Activated CD8-positive, alpha-beta memory T cell treated with anti-CD3 and anti-CD28 coated beads, Interleukin-2, amount 50 U/mL, for 1 hour (primary cell): Measurements from ENCODE around the gene LINGO3.

Experiments used
- DNase-seq: peaks from one replicate; pipeline ENCODE4 v3.0.0-alpha.2; 2020; ENCODE audit errors: extremely low read depth

The LINGO3 gene

GRCh38 chr19:2327773-2328400 is 19.9 kb upstream of the LINGO3 start:
- DNase-seq: no peak

DNA sequence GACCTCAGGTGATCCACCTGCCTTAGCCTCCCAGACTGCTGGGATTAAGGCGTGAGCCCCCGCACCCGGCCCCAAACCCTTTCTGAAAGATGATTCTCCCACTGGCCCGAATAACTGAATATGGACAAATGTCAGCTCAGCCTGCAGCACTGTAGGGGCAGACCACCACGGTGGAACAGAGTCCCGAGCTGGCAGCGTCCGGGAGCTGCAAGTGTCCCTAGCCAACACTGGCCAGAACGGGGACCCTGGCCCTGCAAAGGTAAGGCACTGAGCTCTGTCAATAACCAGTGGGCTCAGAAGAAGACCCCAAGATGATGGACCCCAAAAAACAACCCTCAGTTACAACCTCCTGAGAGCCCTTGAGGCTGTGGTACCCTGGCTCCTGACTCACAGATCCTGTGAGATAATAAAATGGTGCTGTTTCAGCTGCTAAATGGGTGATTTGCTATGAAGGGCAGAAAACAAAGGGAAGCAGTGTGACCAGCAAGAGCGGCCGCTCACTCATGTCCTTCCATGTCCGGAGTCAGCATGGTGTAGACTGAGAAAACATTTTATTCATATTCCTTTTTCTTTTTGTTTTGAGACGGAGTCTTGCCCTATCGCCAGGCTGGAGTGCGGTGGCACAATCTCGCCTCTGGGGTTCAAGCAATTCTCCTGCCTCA is 18.9 kb upstream of the LINGO3 start:
- no peak for DNase-seq

- DNase-seq: no peak
Observed at GRCh38 chr19:2325281-2326046, 17.5 kb upstream of the LINGO3 start.

DNA sequence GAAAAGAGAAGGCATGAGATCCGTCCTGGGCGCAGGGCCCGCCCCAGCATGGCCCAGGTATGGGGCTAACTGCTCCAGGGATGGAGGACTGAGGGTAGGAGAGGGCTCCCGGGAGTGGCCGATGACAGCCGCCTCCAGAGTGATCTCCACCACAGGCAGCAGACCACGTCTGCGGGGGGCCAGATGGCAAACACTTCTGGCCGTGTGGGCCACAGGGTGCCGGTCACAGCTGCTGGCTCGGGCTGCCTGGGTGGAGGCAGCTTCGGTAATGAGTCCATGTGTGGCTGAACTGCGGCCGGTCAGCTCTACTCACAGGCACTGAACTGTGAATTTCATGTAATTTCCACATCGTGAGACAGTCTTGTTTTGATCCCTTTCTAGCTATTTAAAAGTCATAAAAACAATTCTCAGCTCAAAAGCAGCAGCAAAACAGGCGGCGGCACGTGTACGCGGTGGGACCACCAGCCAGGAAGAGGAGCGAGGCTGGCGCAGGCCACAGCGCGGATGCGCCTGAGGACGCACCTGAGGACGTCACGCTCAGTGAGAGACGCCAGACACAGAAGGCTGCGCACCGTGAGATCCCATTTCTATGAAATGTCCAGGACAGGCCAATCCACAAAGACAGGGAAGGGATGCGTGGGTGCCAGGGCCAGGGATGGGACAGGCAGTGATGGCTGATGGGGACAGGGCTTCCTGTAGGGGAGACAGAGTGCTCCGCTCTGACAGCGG is 16.4 kb upstream of the LINGO3 start:
- DNase-seq: no peak

DNA sequence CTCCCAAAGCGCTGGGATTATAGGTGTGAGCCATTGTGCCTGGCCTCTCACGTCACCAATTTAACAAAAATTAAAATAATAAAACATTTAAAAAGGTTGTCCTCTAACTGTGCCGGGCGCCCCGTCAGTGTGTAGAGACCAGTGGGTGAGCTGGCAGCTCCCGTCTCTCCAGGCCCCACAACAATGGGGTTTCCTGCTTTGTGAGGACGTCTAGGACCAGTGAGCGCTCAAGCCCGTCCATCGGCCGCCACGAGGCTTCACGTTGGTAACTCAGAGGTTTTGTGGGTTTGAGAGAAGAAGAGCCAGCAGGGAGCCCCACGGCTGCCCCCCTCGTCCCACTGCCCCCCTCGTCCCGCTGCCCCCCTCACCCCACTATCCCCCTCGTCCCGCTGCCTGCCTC is 15.8 kb upstream of the LINGO3 start:
- DNase-seq: no peak

DNA sequence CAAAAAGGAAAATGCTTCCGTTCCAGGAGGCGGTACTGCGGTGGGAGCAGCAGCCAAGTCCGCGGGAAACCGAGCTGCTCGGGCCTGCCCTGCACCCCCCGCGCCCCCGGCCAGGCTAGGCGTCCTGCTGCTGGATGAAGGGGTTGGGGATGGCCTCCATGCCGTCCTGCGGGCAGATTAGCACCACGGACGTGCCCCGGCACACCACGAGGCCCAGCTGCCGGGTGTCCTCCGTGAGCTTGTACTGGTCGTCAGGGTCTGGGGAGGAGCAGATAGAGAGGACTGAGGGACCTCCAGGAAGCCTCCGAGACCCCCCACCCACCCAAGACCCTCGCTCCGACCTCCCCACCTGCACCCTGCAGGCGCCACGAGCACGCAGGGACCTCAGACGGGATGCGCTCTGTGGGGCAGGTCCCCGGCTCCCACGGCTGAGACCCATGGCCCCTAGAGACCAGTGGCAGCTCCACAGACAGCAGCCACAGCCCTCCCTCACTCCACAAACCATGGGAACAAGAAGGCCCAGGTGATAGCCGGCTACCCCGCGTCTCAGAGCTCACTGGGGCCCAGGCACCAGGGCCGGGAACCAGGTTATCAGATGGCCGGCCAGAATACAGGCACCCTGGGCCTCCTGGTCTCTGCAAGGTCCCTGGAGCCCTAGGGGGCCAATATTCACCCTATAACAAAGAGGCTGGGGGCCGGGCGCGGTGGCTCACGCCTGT is 13.8 kb upstream of the LINGO3 start:
- DNase-seq: no peak

- no peak for DNase-seq
Observed at GRCh38 chr19:2320939-2321338, 13.0 kb upstream of the LINGO3 start.

DNA sequence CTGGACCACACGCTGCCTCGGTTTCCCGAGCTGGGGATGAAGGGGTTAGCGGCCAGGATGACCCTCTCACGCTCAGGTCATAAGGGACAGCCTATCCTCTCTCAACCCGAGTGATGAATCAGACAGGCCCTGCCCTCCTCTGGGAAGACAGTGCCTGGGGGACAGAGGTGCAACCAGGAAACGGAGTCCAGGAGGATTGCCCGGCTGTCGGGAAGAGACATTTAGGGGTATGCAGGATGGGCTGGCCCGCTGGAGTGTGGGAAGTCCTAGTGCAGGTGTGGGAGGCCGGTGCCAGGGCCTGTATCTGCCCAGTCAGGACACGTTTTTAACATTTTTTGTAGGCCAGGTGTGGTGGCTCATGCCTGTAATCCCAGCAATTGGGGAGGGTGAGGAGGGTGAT is 12.1 kb upstream of the LINGO3 start:
- no peak for DNase-seq

DNA sequence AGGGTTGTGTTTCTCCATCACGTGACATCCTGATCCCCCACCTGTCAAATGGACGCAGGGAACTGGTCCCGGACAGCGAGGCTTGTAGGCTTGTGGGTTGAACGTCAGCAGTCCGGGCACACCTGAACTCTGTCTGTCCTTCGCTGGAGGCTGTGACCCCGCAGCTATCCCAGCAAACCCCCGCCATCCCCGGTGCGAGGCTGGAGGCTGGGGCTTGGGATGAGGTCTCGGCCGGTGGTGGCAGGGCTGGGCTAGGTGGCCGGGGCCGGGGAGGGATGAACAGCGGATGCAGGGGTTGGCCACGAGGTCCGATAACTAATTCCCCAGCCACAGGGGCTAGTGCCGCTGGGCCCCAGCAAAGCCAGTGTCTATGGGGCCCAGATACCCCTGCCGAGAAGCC is 11.6 kb upstream of the LINGO3 start:
- no peak for DNase-seq

DNA sequence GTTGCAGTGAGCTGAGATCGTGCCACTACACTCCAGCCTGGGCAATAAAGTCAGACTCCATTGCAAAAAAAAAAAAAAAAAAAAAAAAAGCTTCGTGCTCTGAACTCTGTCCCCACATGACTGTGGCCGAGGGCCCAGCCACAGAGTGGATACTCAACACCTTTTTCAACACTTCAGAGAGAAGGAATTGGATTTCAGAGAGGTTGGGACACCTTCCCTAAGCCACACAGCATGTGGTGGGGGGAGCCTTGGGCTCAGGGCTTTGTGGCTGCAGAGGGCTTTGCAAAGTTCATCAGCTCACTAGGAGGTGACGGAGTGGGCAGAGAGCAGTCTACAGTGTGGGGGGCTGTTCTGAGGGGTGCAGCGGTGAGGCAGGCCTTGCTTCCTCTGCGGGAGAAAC is 11.0 kb upstream of the LINGO3 start:
- no peak for DNase-seq

- DNase-seq: no peak
Observed at GRCh38 chr19:2317756-2318155, 9.8 kb upstream of the LINGO3 start.

- no peak for DNase-seq
Observed at GRCh38 chr19:2317300-2317699, 9.3 kb upstream of the LINGO3 start.

DNA sequence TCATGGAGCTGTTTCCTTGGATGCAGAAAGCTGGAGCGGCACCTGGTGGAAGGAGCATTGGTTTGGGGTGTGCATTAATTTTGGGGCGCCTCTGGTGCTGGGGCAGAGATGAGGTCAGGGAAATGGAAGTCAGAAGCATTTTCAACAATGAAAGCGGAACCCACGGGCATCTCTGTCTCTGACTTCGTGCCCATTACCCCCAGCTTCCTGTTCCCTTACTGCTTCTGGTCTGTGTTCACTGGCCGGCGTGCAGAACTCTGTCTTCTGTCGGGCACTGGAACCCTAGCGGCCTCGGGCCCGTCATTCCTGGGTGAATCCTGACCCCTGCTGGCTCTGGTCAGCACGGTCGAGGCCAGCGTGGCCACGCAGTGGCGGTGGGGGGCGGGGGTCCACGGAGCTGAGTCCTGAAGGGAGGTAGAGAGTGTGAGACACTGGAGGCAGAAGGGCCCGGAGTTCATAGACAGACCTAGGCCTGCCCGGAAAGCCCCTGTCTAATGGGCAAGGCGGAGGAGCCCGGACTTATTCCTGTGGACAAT is 7.9 kb upstream of the LINGO3 start:
- DNase-seq: no peak

- DNase-seq: no peak
Observed at GRCh38 chr19:2315121-2315817, 7.3 kb upstream of the LINGO3 start.

- no peak for DNase-seq
Observed at GRCh38 chr19:2312820-2313501, 5.0 kb upstream of the LINGO3 start.

- no peak for DNase-seq
Observed at GRCh38 chr19:2311093-2311492, 3.1 kb upstream of the LINGO3 start.

GRCh38 chr19:2309734-2310362 is 1.9 kb upstream of the LINGO3 start:
- no peak for DNase-seq

GRCh38 chr19:2307518-2308012 is 389 bp downstream of the LINGO3 start:
- no peak for DNase-seq

DNA sequence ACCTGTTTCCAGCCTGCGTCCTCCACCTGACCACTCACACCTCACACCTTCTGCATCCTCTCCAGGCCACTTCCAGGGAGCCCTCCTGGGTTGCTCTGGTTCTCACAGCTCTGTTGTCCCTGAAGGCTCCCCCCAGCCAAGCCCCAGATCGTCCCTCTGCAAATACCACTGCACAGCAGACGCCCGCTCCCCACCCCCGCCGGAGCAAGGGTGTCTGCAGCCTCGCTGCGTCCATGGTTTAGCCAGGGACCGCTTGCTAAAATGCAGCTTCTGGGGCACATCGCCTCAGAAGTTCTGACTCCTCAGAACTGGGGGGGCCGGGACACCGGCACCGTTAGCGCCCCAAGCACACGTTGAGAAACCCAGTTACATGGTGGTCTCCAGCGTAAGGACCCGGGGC is 983 bp downstream of the LINGO3 start:
- DNase-seq: no peak
